ENCODE data around the gene EME1. TPM values are rescaled to one million over a fixed set of nuclear protein-coding genes. Genes with fewer than 3 reads are reported as not detected.
A peak's percentile ranks its signal among the peaks of the same experiment; 100 is the strongest.

The EME1 gene
- total and polyA plus RNA-seq, 2 of the 13 experiments (the other 11 are each of a cell fraction or from before 2014, with no cell fraction given): 20.7 to 24.6 TPM

DNA sequence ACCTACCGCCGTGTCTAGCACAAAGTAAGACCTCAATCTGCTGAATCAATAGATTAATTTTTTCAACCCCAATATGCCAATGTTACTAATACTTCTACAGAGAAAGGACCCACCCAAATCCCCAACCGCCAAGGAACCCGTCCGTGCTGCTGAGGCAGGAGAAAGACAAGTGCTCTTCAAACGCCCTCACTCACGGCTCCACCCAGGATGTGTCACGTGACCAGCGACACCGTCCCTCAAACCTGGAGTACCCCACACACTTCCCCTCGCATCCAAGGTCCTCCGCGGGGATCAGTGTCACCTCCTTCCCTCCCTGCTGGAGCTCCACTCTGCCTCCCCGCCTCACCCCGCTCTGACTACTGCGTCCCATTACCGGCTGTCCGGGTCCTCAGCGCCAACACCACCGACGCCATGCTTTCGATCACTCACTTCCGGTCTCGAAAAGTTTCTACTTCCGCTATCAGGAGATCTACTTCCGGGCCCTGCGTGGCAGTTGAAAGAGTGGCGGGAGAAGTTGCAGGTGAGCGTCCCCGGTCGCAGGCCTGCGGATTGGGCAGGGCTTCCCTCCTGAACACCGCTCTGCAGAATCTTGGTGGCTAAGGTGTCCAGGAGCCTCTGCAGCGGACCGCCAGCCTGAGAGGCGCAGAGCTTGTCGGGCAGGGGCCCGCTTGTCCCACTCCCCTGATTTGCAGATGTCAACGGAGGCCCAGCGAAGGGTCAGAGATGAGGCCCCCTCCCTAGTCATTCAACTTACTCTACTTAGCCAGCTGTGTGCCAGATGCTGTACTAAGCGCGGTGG, at the start of gene EME1, which contains the start of gene MRPL27 (continued):
- TF ChIP-seq RORA (CRISPR knock-in tag; IDR thresholded peaks at IDR 0.05) (no peak), ZNF343 (CRISPR knock-in tag; IDR thresholded peaks at IDR 0.05) (peak; percentile 89; the same call in 1 of the 2 replicates), CCAR2 (optimal IDR thresholded peaks at IDR 0.05; ENCODE audit: low read depth, low read length) (no peak), ZNF674 (CRISPR knock-in tag; IDR thresholded peaks at IDR 0.05; ENCODE audit: low read depth) (peak; percentile 47; the same call in 1 of the 2 replicates), ELF3 (CRISPR knock-in tag; IDR thresholded peaks at IDR 0.05) (peak; percentile 70), HES4 (CRISPR knock-in tag; IDR thresholded peaks at IDR 0.05; ENCODE audit: borderline replicate concordance) (peak; percentile 78), SPEN (CRISPR knock-in tag; IDR thresholded peaks at IDR 0.05; ENCODE audit: low read depth) (peak; percentile 96), ATF7 (IDR thresholded peaks at IDR 0.05) (no peak), ATF7 (CRISPR knock-in tag; IDR thresholded peaks at IDR 0.05) (peak; percentile 85; the same call in 1 of the 2 replicates), ZFP41 (CRISPR knock-in tag; IDR thresholded peaks at IDR 0.05; ENCODE audit: borderline replicate concordance) (peak; percentile 68; the same call in 1 of the 2 replicates), RBAK (CRISPR knock-in tag; IDR thresholded peaks at IDR 0.05) (no peak), DPF2 (CRISPR knock-in tag; IDR thresholded peaks at IDR 0.05; ENCODE audit: borderline replicate concordance, low read depth) (no peak; the same call in 1 of the 2 replicates), ZNF850 (CRISPR knock-in tag; conservative IDR thresholded peaks at IDR 0.05) (no peak), NR2F1 (CRISPR knock-in tag; IDR thresholded peaks at IDR 0.05) (peak in 1 of 2 experiments; percentile 20; a peak in 1 of 4 replicates), TBP (CRISPR knock-in tag; IDR thresholded peaks at IDR 0.05) (no peak), ZNF121 (CRISPR knock-in tag; IDR thresholded peaks at IDR 0.05) (no peak)
- TF ChIP-seq, protein P1, sequence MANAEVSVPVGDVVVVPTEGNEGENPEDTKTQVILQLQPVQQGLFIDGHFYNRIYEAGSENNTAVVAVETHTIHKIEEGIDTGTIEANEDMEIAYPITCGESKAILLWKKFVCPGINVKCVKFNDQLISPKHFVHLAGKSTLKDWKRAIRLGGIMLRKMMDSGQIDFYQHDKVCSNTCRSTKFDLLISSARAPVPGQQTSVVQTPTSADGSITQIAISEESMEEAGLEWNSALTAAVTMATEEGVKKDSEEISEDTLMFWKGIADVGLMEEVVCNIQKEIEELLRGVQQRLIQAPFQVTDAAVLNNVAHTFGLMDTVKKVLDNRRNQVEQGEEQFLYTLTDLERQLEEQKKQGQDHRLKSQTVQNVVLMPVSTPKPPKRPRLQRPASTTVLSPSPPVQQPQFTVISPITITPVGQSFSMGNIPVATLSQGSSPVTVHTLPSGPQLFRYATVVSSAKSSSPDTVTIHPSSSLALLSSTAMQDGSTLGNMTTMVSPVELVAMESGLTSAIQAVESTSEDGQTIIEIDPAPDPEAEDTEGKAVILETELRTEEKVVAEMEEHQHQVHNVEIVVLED (CRISPR knock-in tag; IDR thresholded peaks at IDR 0.05; ENCODE audit: borderline replicate concordance): peak; percentile 89
- TF ChIP-seq, protein P2, sequence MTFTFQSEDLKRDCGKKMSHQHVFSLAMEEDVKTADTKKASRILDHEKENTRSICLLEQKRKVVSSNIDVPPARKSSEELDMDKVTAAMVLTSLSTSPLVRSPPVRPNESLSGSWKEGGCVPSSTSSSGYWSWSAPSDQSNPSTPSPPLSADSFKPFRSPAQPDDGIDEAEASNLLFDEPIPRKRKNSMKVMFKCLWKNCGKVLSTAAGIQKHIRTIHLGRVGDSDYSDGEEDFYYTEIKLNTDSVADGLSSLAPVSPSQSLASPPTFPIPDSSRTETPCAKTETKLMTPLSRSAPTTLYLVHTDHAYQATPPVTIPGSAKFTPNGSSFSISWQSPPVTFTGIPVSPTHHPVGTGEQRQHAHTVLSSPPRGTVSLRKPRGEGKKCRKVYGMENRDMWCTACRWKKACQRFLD (CRISPR knock-in tag; IDR thresholded peaks at IDR 0.05; ENCODE audit: borderline replicate concordance): peak; percentile 97
